HUES64 (cell line): Measurements from ENCODE around the gene MOK.
"Not testable (repeated sequence)": the region's sequence is repeated elsewhere in the genome, so short reads cannot be mapped to it uniquely, and the experiment has no call there.

ENCODE experiments used
- H3K27ac ChIP-seq: 2 replicates; pipeline ENCODE4 v1.7.0; 2013; ENCODE audit warnings: low read depth, low read length, inconsistent platforms
- H3K27me3 ChIP-seq: 2 replicates; pipeline ENCODE4 v1.6.1; 2013; ENCODE audit warnings: mild to moderate bottlenecking, low read length; ENCODE audit not compliant: insufficient read depth
- H3K36me3 ChIP-seq: 2 replicates; pipeline ENCODE4 v1.6.1; 2013; ENCODE audit warnings: mild to moderate bottlenecking, low read length; ENCODE audit not compliant: insufficient read depth
- H3K4me1 ChIP-seq: 2 replicates; pipeline ENCODE4 v1.6.1; 2013; ENCODE audit warnings: mild to moderate bottlenecking, low read length, moderate library complexity; ENCODE audit not compliant: insufficient read depth
- H3K4me3 ChIP-seq: 2 replicates; pipeline ENCODE4 v1.5.1; 2013; ENCODE audit warnings: mild to moderate bottlenecking, low read length, moderate library complexity
- H3K9ac ChIP-seq: 2 replicates; pipeline ENCODE4 v1.6.1; 2013; ENCODE audit warnings: mild to moderate bottlenecking, low read depth, low read length
- H3K9me3 ChIP-seq: 2 replicates; pipeline ENCODE4 v1.6.1; 2013; ENCODE audit warnings: low read depth, low read length; ENCODE audit not compliant: insufficient read depth
- WGBS: fragments of 150-250, 120-280 bp; methylation state at CpG from one replicate; pipeline ENCODE4 v1.1.7; 2013; ENCODE audit warnings: missing lambda C conversion rate; 5-methylcytosine and 5-hydroxymethylcytosine counted together

Gene MOK

DNA sequence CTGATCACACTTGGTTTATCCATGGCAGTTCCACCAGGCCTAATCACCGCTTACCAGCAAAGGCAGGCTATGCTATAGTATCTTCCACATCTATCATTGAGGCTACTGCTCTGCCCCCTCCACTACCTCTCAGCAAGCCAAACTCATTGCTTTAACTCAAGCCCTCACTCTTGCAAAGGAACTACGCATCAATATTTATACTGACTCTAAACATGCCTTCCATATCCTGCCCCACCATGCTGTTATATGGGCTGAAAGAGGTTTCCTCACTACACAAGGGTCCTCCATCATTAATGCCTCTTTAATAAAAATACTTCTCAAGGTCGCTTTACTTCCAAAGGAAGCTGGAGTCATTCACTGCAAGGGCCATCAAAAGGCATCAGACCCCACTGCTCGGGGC, 61.2 kb downstream of the MOK start:
- not testable (repeated sequence) for H3K4me3 ChIP-seq, H3K36me3 ChIP-seq, H3K9ac ChIP-seq, H3K9me3 ChIP-seq, H3K27ac ChIP-seq, H3K27me3 ChIP-seq
- WGBS, result 96% methylated on average over 4 of the region's 4 CpGs
- peaks cover 18% of the 10 kb centered on the region for H3K4me1 ChIP-seq

DNA sequence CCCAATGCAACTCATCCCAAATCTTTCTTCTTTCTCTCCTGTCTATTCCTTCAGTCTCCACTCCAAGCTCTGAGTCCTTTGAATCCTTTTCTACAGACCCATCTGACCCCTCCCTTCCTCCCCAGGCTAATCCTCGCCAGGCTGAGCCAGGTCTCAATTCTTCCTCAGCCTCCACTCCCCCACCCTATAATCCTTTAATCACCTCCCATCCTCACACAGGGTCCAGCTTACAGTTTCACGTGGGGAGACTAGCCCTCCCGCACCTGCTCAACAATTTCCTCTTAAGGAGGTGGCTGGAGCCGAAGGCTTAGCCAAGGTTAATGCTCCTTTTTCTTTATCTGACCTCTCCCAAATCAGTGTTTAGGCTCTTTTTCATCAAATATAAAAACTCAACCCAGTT, 63.8 kb downstream of the MOK start:
- Histone ChIP-seq H3K9ac (no peak overlapping the region), H3K4me1 (peaks cover 2% of the 10 kb centered on the region; the same call in 1 of the 2 replicates), H3K9me3 (no peaks in the 10 kb centered on the region), H3K4me3 (no peak overlapping the region), H3K27me3 (no peaks in the 10 kb centered on the region), H3K36me3 (no peaks in the 10 kb centered on the region), H3K27ac (no peak overlapping the region)
- 89% methylated on average over 4 of the region's 4 CpGs for WGBS

DNA sequence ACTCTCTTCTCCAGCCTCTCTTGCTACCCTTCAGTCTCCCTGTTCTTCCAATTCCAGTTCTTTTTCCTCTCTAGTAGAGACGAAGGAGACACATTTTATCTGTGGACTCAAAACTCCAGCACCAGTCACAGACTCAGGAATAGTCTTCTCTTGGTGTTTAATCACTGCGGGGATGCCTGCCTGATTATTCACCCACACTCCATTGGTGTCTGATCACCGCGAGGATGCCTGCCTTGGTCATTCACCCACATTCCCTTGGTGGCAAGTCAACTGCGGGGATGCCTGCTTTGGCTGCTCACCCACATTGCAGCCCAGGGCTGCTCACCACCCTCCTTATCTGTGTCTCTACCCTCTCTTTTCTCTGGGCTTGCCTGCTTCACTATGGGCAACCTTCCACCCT, 64.5 kb downstream of the MOK start:
- H3K9me3 ChIP-seq, H3K27ac ChIP-seq, H3K36me3 ChIP-seq, H3K4me1 ChIP-seq, H3K4me3 ChIP-seq, H3K27me3 ChIP-seq, H3K9ac ChIP-seq: not testable (repeated sequence)
- 94% methylated on average over 5 of the region's 5 CpGs for WGBS

DNA sequence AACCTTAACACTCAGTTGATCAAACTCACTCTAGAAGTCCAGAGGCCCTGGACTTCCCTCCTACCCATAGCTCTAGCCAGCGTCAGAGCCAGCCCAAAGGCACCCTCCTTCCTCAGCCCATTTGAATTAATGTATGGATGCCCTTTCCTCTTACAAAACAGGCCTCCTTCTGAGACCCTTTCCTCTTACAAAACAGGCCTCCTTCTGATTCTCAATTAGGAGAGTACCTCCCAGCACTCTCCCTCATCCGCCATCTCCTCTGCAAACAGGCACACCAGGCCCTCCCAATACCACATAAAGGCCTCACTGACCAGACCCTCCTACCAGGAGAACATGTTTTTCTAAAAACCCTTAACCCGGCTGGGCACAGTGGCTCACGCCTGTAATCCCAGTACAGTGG, 65.7 kb downstream of the MOK start:
- Histone ChIP-seq H3K4me1 (peaks cover 7% of the 10 kb centered on the region), H3K36me3 (no peaks in the 10 kb centered on the region), H3K27ac (no peak overlapping the region), H3K9me3 (no peaks in the 10 kb centered on the region), H3K27me3 (no peaks in the 10 kb centered on the region), H3K9ac (no peak overlapping the region), H3K4me3 (no peak overlapping the region)
- 77% methylated on average over 4 of the region's 4 CpGs for whole genome bisulfite sequencing

DNA sequence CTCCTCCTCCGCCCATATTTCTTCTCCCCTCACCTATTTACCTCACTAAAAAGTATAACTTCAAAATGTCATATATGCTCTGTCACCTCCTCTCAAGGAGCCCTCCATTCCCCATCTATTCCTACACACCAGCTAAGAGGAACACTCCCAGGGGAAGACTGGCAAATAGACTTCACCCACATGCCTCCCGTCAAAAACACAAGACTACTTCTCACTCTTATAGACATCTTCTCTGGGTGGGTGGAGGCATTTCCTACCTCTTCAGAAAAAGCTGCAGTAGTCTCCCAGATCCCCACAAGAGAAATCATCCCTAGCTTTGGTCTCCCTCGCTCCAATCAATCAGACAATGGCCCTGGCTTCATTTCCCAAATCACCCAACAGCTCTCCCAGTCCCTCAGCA, 66.2 kb downstream of the MOK start:
- H3K27me3 ChIP-seq, result no peaks in the 10 kb centered on the region
- H3K36me3 ChIP-seq, result no peaks in the 10 kb centered on the region
- H3K4me3 ChIP-seq, result no peak overlapping the region
- H3K9ac ChIP-seq, result no peak overlapping the region
- no peak overlapping the region for H3K27ac ChIP-seq
- 95% methylated on average over 3 of the region's 3 CpGs for WGBS
- H3K4me1 ChIP-seq, result peaks cover 7% of the 10 kb centered on the region
- H3K9me3 ChIP-seq, result no peaks in the 10 kb centered on the region

DNA sequence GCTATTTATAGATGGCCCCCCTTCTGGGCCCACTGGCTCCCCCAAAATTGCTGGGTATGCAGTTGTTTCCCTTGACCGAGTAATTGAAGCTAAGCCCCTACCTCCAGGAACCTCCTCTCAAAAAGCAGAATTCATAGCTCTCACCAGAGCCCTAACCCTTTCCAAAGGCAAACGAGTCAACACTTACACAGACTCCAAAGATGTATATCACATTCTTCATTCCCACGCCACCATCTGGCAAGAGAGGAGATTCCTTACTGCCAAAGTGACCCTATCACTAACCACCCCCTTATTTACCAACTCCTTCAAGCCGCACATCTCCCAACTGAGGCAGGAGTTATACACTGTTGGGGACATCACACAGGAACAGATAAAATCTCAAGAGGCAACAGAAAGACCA, 66.8 kb downstream of the MOK start:
- Histone ChIP-seq H3K4me3 (no peak overlapping the region), H3K4me1 (peaks cover 7% of the 10 kb centered on the region), H3K9ac (no peak overlapping the region), H3K9me3 (no peaks in the 10 kb centered on the region), H3K36me3 (no peaks in the 10 kb centered on the region), H3K27ac (no peak overlapping the region), H3K27me3 (no peaks in the 10 kb centered on the region)
- WGBS, result 87% methylated on average over 4 of the region's 4 CpGs

DNA sequence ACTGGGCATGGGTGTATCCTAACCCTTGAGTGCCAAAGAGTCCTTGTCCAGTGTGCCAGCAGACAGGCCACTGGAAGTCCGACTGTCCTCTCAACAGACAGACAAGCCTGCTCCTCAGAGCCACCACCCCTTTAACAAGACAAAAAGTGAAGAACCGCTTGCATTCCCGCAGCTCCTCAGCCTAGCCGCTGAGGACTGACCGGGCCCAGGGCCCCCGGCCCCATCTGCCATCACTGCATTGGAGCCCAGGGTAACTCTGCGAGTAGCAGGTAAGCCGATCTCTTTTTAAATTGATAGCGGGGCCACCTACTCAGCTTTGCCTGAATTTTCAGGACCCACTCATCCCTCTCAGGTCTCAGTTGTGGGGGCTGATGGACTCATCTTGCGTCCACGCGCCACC, 68.9 kb downstream of the MOK start:
- no peaks in the 10 kb centered on the region for H3K9me3 ChIP-seq
- no peaks in the 10 kb centered on the region for H3K36me3 ChIP-seq
- no peak overlapping the region for H3K4me3 ChIP-seq
- H3K27me3 ChIP-seq, result no peaks in the 10 kb centered on the region
- H3K27ac ChIP-seq, result no peak overlapping the region
- WGBS, result 86% methylated on average over 12 of the region's 12 CpGs
- H3K9ac ChIP-seq, result no peak overlapping the region
- H3K4me1 ChIP-seq, result peaks cover 7% of the 10 kb centered on the region

DNA sequence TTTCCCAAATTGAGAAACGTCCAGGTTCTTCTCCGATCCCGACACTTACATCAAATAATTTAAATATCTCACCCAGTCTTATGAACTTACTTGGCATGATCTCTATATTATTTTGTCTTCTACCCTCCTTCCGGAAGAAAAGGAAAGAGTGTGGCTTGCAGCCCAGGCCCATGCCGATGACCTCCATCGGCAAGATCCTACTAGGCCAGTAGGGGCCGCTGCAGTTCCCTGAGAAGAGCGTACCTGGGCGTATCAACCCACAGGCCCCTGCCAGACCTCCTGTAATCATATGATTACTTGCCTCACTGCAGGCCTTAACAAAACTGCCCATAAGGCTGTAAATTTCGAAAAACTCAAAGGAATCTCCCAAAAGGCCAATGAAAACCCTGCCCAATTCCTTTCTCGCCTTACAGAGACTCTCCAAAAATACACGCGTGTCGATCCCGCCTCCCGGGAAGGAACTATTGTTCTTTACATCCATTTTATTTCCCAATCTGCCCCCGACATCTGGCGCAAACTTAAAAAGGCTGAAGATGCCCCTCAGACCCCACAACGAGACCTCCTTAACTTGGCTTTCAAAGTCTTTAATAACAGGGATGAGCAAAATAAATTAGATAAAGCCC, 69.6 kb downstream of the MOK start:
- Histone ChIP-seq H3K27me3 (no peaks in the 10 kb centered on the region), H3K27ac (no peak overlapping the region), H3K36me3 (no peaks in the 10 kb centered on the region), H3K4me1 (peaks cover 7% of the 10 kb centered on the region), H3K9me3 (no peaks in the 10 kb centered on the region), H3K4me3 (no peak overlapping the region; the same call in 1 of the 2 replicates), H3K9ac (no peak overlapping the region)
- 50% methylated on average over 19 of the region's 19 CpGs for WGBS

DNA sequence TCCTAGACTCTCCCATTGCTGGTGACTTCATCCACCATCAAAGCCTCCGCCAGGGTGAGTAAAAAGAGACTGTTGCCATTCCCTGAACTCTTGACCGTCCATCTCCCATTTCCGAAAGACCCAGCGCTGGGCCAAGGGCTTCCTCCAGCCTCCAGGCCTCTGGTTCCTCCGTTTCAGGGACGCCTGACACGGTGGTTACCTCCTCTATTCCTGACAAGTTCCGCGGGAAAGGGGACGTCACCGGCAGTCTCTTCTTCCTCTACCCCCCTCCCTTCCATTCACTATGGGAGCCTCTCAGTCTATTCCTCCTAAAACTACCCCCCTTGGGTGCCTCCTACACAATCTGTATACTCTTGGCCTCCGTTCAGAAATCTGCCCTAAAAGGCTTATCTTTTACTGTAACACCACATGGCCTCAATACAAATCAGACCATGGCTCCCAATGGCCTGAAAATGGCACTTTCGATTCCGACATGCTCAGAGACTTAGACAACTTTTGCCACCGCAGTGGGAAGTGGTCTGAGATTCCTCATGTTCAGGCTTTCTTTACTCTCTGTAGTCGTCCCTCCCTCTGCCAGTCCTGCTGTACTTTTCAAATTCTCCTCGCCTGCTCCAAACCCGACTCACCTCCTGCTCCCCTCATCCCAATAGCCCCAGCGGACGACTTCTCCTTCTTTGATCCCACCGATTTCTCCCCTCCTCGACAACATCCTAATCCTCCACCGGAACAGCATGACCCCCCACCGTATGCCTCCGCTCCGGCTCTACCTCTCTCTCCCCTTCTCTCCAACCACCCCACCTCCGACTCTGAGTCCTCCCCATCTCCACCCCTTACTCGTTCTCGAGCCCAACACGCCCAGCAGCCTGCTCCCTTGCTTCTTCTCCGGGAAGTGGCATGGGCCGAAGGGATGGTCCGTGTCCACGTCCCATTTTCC, 70.4 kb downstream of the MOK start:
- no peak overlapping the region for H3K9ac ChIP-seq

DNA sequence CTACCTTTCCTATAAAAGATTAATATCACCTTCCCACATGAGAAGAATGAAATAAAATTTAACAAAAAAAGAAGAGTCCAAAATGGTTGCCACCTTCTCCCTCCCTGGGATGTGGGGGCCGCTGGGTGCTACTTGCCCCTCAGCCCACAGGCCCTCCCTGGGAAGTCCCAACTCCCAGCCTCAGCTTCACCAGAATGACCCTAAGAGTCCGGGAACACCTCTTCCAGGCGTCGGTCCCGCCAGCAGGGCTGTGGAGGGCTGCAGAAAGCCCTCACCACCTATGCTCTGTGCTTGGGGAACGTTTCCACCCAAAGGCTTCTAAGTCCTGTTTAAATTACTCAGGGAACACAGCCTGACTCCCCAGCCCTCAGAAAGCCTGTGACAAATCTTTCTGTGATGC, 71.9 kb downstream of the MOK start:
- H3K27me3 ChIP-seq, result no peaks in the 10 kb centered on the region
- H3K9ac ChIP-seq, result no peak overlapping the region
- H3K4me3 ChIP-seq, result no peak overlapping the region
- H3K4me1 ChIP-seq, result peaks cover 7% of the 10 kb centered on the region
- H3K36me3 ChIP-seq, result no peaks in the 10 kb centered on the region
- H3K27ac ChIP-seq, result no peak overlapping the region
- H3K9me3 ChIP-seq, result no peaks in the 10 kb centered on the region
- 96% methylated on average over 6 of the region's 6 CpGs for WGBS

More for the DNA sequence above, 70.4 kb downstream of the MOK start:
- Histone ChIP-seq H3K36me3 (no peaks in the 10 kb centered on the region), H3K27ac (no peak overlapping the region), H3K9me3 (no peaks in the 10 kb centered on the region), H3K27me3 (no peaks in the 10 kb centered on the region), H3K4me3 (no peak overlapping the region; the same call in 1 of the 2 replicates), H3K4me1 (peaks cover 7% of the 10 kb centered on the region)
- WGBS, result 81% methylated on average over 34 of the region's 34 CpGs

DNA sequence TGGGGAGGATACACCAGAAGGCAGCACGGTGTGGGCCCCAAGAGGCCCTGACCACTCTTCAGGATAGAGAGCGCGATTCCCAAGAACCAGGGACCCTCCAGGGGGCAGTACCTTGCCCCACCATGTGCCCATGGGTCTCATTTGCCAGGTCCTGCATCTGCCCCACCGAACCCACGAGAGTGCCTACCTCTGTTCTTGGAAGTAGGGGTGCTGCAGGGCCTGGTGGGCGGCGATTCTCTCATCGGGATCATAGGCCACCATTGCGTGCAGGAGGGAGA, 72.7 kb downstream of the MOK start:
- H3K4me3 ChIP-seq, result no peak overlapping the region
- no peaks in the 10 kb centered on the region for H3K27me3 ChIP-seq
- H3K9me3 ChIP-seq, result no peaks in the 10 kb centered on the region
- H3K9ac ChIP-seq, result no peak overlapping the region
- 94% methylated on average over 9 of the region's 9 CpGs for WGBS
- no peak overlapping the region for H3K27ac ChIP-seq
- peaks cover 7% of the 10 kb centered on the region for H3K4me1 ChIP-seq
- no peaks in the 10 kb centered on the region for H3K36me3 ChIP-seq
